SK-N-SH (cell line): Measurements from ENCODE around the gene NDUFA3.

Source experiments
- EP300 ChIP-seq, 2 experiments: IDR thresholded peaks; 2 replicates each; pipeline versions ENCODE4 v1.4.0 to v1.6.1; 2012; ENCODE audit warnings: borderline replicate concordance in 1 of 2, low read depth in 1 of 2, low read length in 1 of 2
- FOXM1 ChIP-seq: IDR thresholded peaks from 2 replicates; pipeline ENCODE4 v1.4.0; 2012; ENCODE audit warnings: low read depth, mild to moderate bottlenecking
- GATA2 ChIP-seq: sonication (generic); formaldehyde crosslinking; IDR thresholded peaks from 2 replicates; pipeline ENCODE4 v1.5.0; 2020; ENCODE audit warnings: mild to moderate bottlenecking, missing genetic modification reagents
- TAF1 ChIP-seq: IDR thresholded peaks from 2 replicates; pipeline ENCODE4 v1.6.1; 2012; ENCODE audit warnings: low read depth, mild to moderate bottlenecking, low read length, moderate library complexity, borderline replicate concordance
- YY1 ChIP-seq: IDR thresholded peaks from 2 replicates; pipeline ENCODE4 v1.4.0; 2012; ENCODE audit warnings: low read depth, mild to moderate bottlenecking
- TF ChIP-seq, protein P1 (sequence below): fragments of 200-600 bp; sonication (generic); IDR thresholded peaks from 2 replicates; pipeline ENCODE4 v1.6.1; 2017; ENCODE audit warnings: antibody characterized with exemption, mild to moderate bottlenecking, moderate library complexity
- TF ChIP-seq, protein P2 (sequence below): IDR thresholded peaks from 2 replicates; pipeline ENCODE4 v1.4.0; 2012; ENCODE audit warnings: low read depth

DNA sequence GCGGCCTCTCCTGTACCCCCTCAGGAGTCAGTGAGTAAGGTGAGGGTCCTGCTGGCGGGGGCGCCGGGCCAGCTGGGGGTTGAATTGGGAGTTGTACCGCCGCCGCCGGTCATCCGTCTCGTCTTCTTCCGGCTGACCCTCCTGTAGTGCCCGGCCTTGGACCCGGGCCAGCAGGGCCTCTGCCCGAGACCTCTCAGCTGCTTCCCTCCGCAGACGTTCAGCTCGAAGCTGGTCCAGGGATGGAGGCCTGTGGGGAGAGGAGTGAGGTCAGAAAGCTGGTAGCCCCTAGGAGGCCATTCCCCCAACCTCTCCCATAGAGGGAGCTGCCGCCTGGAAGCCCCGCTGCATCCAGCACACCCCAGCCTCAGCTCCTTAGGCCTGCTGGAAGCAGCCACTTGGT, 53.0 kb downstream of the NDUFA3 start:
- TF ChIP-seq, protein P1, sequence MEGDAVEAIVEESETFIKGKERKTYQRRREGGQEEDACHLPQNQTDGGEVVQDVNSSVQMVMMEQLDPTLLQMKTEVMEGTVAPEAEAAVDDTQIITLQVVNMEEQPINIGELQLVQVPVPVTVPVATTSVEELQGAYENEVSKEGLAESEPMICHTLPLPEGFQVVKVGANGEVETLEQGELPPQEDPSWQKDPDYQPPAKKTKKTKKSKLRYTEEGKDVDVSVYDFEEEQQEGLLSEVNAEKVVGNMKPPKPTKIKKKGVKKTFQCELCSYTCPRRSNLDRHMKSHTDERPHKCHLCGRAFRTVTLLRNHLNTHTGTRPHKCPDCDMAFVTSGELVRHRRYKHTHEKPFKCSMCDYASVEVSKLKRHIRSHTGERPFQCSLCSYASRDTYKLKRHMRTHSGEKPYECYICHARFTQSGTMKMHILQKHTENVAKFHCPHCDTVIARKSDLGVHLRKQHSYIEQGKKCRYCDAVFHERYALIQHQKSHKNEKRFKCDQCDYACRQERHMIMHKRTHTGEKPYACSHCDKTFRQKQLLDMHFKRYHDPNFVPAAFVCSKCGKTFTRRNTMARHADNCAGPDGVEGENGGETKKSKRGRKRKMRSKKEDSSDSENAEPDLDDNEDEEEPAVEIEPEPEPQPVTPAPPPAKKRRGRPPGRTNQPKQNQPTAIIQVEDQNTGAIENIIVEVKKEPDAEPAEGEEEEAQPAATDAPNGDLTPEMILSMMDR = no peak
- TF ChIP-seq YY1 (no peak), TAF1 (no peak), FOXM1 (no peak), EP300 (IDR thresholded peaks at IDR 0.05; ENCODE audit: borderline replicate concordance in 1 of 2, low read depth in 1 of 2, low read length in 1 of 2) (no peak), GATA2 (CRISPR knock-in tag) (no peak)
- TF ChIP-seq, protein P2, sequence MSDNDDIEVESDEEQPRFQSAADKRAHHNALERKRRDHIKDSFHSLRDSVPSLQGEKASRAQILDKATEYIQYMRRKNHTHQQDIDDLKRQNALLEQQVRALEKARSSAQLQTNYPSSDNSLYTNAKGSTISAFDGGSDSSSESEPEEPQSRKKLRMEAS = no peak
